Measurements from ENCODE around the gene MED17.

The MED17 gene

GRCh38 chr11:93842034-93842433, 58.0 kb downstream of the MED17 start:
- no peak for DNase-seq
- H3K4me1 Mint-ChIP-seq: no peaks in the 10 kb centered on the region
- CTCF ChIA-PET: no interaction called here
- H3K27me3 Mint-ChIP-seq: peaks cover 10% of the 10 kb centered on the region
- H3K4me3 Mint-ChIP-seq: no peak overlapping the region
- no peaks in the 10 kb centered on the region for H3K9me3 Mint-ChIP-seq
- H3K27ac Mint-ChIP-seq: no peak overlapping the region
- H3K36me3 Mint-ChIP-seq: no peaks in the 10 kb centered on the region

DNA sequence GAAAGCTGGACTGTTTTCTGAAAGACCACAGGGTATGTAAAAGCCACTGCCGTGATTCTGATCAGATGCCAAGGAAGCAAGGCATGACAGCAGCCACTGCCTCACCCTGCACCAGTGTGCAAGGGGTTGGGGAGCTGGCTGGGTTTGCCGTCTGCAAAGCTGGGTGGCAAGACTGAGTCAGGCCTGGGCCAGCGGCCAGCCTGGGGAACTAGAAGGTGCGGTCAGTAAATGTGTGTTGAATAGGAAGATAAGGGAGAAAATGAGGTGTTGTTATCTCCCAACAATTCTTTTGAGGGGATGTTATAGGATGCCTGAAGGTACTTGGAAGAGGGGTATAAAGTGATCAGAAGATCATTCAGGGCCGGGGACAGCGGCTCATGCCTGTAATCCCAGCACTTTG, 58.4 kb downstream of the MED17 start:
- no peak overlapping the region for H3K4me3 Mint-ChIP-seq
- H3K27me3 Mint-ChIP-seq: peaks cover 10% of the 10 kb centered on the region
- H3K36me3 Mint-ChIP-seq: no peaks in the 10 kb centered on the region
- CTCF ChIA-PET: no interaction called here
- H3K9me3 Mint-ChIP-seq: no peaks in the 10 kb centered on the region
- no peak overlapping the region for H3K27ac Mint-ChIP-seq
- H3K4me1 Mint-ChIP-seq: no peaks in the 10 kb centered on the region
- DNase-seq: no peak

GRCh38 chr11:93843906-93844305, 59.8 kb downstream of the MED17 start:
- Mint-ChIP-seq H3K27ac (no peak overlapping the region), H3K4me1 (no peaks in the 10 kb centered on the region), H3K9me3 (no peaks in the 10 kb centered on the region), H3K36me3 (no peaks in the 10 kb centered on the region), H3K27me3 (peaks cover 17% of the 10 kb centered on the region), H3K4me3 (no peak overlapping the region)
- CTCF ChIA-PET: interaction anchor here (0.6 kb wide), 1 partner anchor 331 kb away, joined by 3 read pairs; no protein-coding TSS in a partner anchor
- no peak for DNase-seq

GRCh38 chr11:93844568-93844967, 60.5 kb downstream of the MED17 start:
- peaks cover 23% of the 10 kb centered on the region for H3K27me3 Mint-ChIP-seq
- peaks cover 2% of the 10 kb centered on the region for H3K4me1 Mint-ChIP-seq
- H3K9me3 Mint-ChIP-seq: no peaks in the 10 kb centered on the region
- no peak overlapping the region for H3K4me3 Mint-ChIP-seq
- H3K27ac Mint-ChIP-seq: no peak overlapping the region
- DNase-seq: no peak
- CTCF ChIA-PET: no interaction called here
- H3K36me3 Mint-ChIP-seq: no peaks in the 10 kb centered on the region

DNA sequence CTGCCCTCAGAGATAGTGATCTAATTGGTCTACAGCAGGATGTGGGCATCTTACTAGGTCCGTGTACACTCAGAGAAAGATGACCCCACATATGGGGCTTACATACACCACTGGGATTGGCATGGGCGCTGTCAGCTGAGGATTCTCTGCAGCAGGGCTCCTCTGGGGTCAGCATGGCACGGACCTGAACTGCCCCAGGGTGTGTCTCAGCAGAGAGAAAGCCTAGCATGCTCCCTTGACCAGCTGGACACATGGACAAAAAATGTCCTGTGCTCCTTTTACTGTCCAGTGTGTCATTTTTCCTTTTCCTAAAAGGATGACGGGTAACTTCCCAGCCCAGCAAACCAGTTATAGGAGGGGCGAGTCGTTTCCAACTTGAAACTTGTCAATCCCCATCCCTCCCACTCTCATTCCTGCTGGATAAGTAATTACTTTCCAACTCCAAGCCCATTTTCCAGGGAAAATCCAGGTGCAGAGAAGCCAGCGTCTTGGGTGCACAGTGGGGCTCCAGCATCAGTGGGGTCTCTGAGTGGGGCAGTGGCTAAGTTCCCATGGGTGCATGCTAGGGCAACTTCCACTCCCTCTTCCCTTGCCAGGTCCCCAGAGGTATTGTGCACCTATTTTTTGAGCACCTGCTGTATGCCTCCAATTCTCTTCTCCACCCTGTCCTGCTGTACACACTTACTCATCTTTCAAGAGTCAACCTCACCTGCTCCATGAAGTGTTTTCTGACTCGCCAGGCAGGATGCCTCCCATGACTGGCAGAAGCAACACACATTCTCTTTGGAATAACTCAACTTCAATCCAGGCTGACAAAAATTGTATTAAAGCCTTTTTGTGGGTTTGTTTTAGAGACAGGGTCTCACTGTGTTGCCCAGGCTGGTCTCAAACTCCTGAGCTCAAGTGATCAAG, 61.4 kb downstream of the MED17 start:
- H3K9me3 Mint-ChIP-seq: no peaks in the 10 kb centered on the region
- peaks cover 4% of the 10 kb centered on the region for H3K4me1 Mint-ChIP-seq
- no peak overlapping the region for H3K27ac Mint-ChIP-seq
- CTCF ChIA-PET: no interaction called here
- no peak for DNase-seq
- H3K4me3 Mint-ChIP-seq: no peak overlapping the region
- peaks cover 29% of the 10 kb centered on the region for H3K27me3 Mint-ChIP-seq
- H3K36me3 Mint-ChIP-seq: no peaks in the 10 kb centered on the region

DNA sequence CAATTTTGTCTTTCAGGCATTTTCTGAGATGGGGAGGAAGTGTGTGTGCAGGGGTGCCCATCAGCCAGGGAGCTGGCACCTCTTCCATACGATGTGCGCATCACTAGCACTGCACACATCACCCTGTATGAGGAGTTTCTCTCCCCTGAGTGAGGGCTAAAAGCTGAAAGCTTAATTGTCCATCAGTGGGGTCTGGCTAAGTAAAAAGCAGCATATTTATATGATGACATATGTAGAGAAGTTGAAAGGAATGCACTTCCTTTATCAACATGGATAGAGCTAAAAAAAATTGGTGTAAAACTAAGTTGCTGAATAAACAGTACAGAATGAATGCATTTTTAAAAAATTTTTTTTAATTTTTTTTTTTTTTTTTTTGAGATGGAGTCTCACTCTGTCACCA, 62.3 kb downstream of the MED17 start:
- Mint-ChIP-seq H3K4me1 (peaks cover 4% of the 10 kb centered on the region), H3K36me3 (no peaks in the 10 kb centered on the region), H3K9me3 (no peaks in the 10 kb centered on the region), H3K4me3 (no peak overlapping the region), H3K27me3 (peaks cover 38% of the 10 kb centered on the region), H3K27ac (no peak overlapping the region)
- no peak for DNase-seq
- CTCF ChIA-PET: no interaction called here

DNA sequence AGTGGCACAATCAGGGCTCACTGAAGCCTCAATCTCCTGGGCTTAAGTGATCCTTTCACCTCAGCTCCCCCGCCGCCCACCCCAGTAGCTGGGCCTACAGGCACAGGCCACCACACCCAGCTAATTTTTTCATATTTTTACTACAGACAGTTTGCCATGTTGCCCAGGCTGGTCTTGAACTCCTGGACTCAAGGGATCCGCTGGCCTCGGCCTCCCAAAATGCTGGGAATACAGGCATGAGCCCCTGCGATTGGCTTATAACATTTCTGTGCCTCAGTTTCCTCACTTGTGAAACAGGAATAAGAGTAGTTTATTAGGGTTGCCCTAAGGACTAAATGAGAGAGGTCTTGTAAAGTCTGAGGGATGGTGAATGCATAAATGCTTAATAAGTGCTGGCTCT, 65.1 kb downstream of the MED17 start:
- Mint-ChIP-seq H3K4me1 (peaks cover 4% of the 10 kb centered on the region), H3K4me3 (no peak overlapping the region), H3K27me3 (peaks cover 48% of the 10 kb centered on the region), H3K27ac (no peak overlapping the region), H3K9me3 (no peaks in the 10 kb centered on the region), H3K36me3 (no peaks in the 10 kb centered on the region)
- CTCF ChIA-PET: no interaction called here
- no peak for DNase-seq

- no peak overlapping the region for H3K27ac Mint-ChIP-seq
- H3K4me3 Mint-ChIP-seq: no peak overlapping the region
- DNase-seq: no peak
- CTCF ChIA-PET: interaction anchor here (0.6 kb wide), 1 partner anchor 780 kb away, joined by 3 read pairs; no protein-coding TSS in a partner anchor
- H3K36me3 Mint-ChIP-seq: no peaks in the 10 kb centered on the region
- no peaks in the 10 kb centered on the region for H3K9me3 Mint-ChIP-seq
- peaks cover 4% of the 10 kb centered on the region for H3K4me1 Mint-ChIP-seq
- peaks cover 44% of the 10 kb centered on the region for H3K27me3 Mint-ChIP-seq
These were observed 65.9 kb downstream of the MED17 start for GRCh38 chr11:93849751-93850593.

GRCh38 chr11:93850594-93851018, 66.5 kb downstream of the MED17 start, which contains the start of gene VSTM5:
TSS of gene VSTM5 (minus strand) at chr11:93850618. CDS start at chr11:93850502, 116 bp downstream.
- Mint-ChIP-seq H3K27me3 (peaks cover 44% of the 10 kb centered on the region), H3K9me3 (no peaks in the 10 kb centered on the region), H3K4me1 (peaks cover 4% of the 10 kb centered on the region), H3K27ac (no peak within 1 kb of the TSS), H3K36me3 (no peaks in the 10 kb centered on the region), H3K4me3 (no peak within 1 kb of the TSS)
- CTCF ChIA-PET: interaction anchor here (0.6 kb wide), 1 partner anchor 781 kb away, joined by 3 read pairs; no protein-coding TSS in a partner anchor
- DNase-seq: no peak

DNA sequence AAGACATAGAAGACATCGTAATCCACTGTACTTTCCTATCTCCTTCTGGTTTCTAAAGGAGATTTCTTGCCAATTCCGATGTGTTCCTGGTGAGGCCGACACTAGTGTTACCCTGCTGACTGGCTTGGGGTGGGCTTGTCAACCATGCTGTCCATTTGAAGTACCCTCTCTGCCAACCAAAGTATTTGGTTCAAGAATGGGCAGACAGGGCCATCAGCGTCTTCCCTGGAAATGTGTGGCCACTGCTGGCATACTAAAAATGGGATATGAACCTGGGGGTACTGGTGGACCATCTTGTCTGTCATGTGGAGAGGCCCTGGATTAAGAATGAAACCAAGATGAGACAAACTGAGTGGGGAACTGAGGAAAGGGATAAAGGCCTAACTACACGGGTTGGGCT, 68.2 kb downstream of the MED17 start:
- no peaks in the 10 kb centered on the region for H3K9me3 Mint-ChIP-seq
- H3K27ac Mint-ChIP-seq: no peak overlapping the region
- no peak overlapping the region for H3K4me3 Mint-ChIP-seq
- CTCF ChIA-PET: no interaction called here
- no peaks in the 10 kb centered on the region for H3K36me3 Mint-ChIP-seq
- peaks cover 4% of the 10 kb centered on the region for H3K4me1 Mint-ChIP-seq
- DNase-seq: no peak
- peaks cover 44% of the 10 kb centered on the region for H3K27me3 Mint-ChIP-seq

- Mint-ChIP-seq H3K4me1 (no peaks in the 10 kb centered on the region), H3K27ac (no peak overlapping the region), H3K9me3 (no peaks in the 10 kb centered on the region), H3K27me3 (peaks cover 5% of the 10 kb centered on the region), H3K4me3 (no peak overlapping the region), H3K36me3 (no peaks in the 10 kb centered on the region)
- no peak for DNase-seq
- CTCF ChIA-PET: no interaction called here
These were observed 73.5 kb downstream of the MED17 start for GRCh38 chr11:93857413-93858120.

GRCh38 chr11:93858121-93858775, 74.2 kb downstream of the MED17 start:
- no peak for DNase-seq
- H3K4me1 Mint-ChIP-seq: no peaks in the 10 kb centered on the region
- H3K36me3 Mint-ChIP-seq: no peaks in the 10 kb centered on the region
- H3K27me3 Mint-ChIP-seq: peaks cover under 1% of the 10 kb centered on the region
- CTCF ChIA-PET: no interaction called here
- no peak overlapping the region for H3K4me3 Mint-ChIP-seq
- H3K9me3 Mint-ChIP-seq: no peaks in the 10 kb centered on the region
- H3K27ac Mint-ChIP-seq: no peak overlapping the region

- Mint-ChIP-seq H3K36me3 (no peaks in the 10 kb centered on the region), H3K9me3 (no peaks in the 10 kb centered on the region), H3K27ac (no peak overlapping the region), H3K4me3 (no peak overlapping the region), H3K27me3 (no peaks in the 10 kb centered on the region), H3K4me1 (no peaks in the 10 kb centered on the region)
- DNase-seq: no peak
- CTCF ChIA-PET: no interaction called here
These were observed 77.7 kb downstream of the MED17 start for GRCh38 chr11:93861808-93862207.
